GM19328 (cell line): ENCODE measurements around the gene DIO3.

Experiments used
- ATAC-seq: cut with Tn5 transposase; IDR thresholded peaks from one replicate; pipeline ENCODE4 v1.9.1; 2021; ENCODE audit warnings: mild to moderate bottlenecking, moderate library complexity; ENCODE audit not compliant: unreplicated experiment

Gene DIO3

GRCh38 chr14:101561145-101561896, at the start of gene DIO3:
TSS of gene DIO3 (plus strand) at chr14:101561495.
- ATAC-seq, result no peak

DNA sequence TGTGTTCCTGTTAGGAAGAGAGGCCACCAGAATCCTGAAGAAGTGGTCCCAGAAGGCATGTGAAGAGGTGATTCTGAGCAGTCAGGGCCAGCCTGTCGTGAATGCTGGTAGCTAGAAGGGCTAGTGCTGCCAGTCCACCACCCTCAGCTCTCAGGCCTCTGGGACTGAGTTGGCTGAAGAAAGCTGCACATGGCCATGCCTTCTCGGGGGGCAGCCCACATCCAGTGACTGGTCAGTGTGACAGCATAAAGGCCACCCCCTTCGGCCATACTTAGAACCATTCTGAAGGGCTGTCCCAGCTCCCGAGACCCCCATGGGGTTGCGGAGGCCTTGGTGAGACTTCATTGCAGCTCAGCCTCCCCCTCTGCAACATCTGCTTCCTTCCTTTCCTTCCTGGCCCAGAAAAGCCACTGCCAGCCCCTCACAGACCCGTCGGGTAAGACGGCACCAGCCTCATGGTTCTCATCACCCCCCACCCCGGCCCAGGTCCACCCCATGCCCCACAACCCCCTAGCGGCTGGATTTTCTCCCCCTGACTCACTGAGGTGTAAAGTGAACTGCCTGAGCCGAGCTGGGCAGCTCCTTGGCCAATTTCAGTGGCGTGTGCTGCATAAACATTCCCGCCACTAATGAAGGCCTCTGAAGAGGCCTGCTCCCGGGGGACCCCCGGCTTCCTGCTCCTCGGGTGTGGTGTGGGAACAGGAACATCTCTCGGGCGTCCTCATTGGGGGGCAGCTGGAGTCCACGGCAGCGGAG, 49.5 kb upstream of the DIO3 start:
- no peak for ATAC-seq

DNA sequence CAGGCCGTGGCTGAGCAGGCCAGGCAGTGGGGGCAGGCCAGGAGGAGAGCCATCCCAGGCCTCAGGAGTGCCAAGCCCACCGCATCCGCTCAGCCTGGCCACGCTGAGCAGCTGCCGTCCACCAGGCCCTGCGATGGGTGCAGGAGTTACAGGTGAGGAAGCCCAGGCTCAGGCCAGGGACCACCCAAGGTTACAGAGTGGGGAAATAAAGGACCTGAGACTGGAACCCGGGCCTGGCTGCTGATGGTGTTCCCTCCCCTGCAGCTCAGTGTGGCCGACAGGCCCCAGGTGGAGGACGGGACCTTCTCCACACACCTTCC, 49.0 kb upstream of the DIO3 start:
- ATAC-seq, result no peak

GRCh38 chr14:101514136-101514535, 47.2 kb upstream of the DIO3 start:
- no peak for ATAC-seq

GRCh38 chr14:101516401-101516800, 44.9 kb upstream of the DIO3 start:
- ATAC-seq, result no peak

DNA sequence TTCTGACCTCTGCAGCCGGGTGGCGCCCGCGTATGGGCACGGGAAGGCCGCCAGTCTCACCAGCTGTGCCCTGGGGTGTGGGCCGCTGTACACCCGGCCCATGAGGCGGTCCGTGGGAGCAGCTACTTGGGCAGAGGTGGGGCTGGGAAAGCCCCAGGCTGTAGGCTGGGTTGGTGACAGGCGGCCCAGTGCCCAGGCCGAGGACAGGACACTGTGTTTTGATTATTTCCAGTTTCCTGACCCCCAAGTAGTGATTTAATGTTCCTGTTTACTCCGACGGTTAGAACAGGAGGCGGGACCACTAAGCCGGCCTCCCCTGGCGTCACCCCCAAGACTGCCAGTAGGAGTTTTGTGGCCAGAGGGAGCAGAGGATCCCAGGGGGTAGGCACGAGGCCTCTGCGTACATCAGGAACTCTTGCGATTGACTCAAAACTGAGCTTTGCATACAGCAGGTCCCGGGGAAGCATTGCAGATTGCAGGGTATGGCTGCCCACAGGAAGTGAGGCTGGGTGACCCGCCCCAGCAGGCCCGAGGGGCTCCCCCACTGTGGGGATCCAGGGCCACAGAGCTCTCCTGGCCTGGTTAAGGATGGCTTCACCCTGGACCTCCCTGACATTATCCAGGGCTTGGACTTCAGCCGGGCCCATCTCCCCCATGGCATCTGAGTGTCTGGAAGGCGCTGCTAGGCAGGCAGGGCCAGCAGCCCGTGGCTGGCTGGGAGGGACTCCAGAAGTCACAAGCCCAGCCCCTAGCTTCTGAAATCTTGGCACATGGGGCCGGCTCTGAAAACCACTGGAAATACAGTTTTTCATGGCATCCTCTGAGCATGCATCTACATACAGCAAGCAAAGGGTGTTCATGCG, 42.5 kb upstream of the DIO3 start:
- no peak for ATAC-seq

GRCh38 chr14:101520621-101521472, 40.4 kb upstream of the DIO3 start:
- ATAC-seq, result no peak

DNA sequence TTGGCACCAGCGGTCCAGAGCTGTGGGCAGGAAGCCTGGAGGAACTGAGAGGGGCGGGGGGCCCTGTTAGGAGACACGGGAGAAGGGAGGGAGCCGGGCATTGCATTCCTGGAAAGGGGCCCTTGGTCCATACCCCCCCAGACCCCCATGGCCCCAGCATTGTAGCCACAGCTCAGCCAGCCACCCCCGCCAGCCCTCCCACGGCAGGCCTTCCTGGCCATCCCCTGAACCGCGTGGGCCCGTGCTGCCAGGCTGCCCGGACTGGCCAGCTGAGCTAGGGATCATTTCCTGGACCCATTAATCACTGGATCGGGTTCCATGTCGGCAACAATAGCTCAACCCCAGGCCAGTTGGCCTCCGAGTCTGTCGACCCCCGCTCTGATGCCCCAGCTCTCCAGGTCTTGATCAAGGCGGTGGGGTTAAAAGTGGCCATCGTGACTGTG, 39.8 kb upstream of the DIO3 start:
- ATAC-seq, result no peak

DNA sequence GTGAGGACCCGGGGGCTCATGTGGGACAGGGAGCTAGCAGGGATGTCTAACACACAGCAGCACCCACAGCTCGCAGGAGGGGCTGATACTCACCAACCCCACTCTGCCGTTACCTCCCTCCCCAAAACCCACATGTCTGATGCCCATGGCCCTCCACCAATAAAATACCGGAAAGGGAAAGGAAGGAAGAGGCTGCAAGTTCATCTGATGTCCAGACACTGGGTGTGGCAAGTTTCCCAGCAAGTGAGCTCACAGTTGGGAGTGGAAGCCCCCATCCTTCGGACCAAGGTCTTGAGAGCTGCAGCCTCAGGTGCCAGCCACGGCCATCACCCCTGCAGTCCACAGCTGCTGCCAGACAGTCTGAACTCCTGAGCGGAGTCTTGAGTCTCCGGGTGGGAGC, 39.3 kb upstream of the DIO3 start:
- ATAC-seq, result no peak

DNA sequence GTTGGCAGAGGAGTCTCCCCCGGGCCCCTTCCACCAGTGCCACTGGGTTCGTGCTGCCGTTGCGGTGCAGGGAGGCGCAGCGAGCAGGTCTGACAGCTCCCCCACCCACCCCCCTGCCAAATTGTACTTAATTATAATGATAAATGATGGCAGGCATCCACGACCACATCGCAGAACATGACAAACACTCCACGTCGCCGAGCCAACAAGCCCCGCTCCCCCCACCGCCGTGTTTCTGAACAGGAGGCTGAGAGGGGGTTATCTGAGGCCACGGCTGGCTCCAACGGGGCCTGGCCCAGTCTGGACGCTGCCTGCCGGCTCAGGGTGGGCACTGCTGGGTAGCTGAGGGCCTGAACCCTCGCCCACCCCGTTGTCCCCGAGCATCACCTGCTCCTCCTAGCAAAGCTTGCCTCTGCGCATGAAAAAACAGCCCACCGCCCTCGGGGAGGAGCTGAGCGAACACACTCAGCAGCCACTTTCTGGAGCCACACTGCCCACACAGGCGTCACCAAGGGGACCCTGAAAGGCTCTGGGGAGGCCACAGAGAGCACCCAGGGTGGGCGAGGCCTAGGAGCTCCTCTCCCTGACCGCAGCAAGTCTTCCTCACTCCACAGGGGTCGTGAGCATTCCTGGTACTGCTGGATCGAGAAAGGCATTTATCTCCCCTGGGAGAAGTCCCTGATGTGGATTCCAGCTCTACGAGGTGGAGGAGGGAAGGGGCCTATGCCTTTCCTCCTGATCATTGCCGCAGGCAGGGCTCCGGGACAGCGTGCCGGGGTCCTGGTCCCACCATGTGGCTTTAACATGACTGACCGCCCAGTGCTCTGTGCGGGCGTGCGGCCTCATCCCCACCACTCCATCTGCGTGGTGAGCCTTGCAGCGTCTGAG, 35.4 kb upstream of the DIO3 start:
- no peak for ATAC-seq

DNA sequence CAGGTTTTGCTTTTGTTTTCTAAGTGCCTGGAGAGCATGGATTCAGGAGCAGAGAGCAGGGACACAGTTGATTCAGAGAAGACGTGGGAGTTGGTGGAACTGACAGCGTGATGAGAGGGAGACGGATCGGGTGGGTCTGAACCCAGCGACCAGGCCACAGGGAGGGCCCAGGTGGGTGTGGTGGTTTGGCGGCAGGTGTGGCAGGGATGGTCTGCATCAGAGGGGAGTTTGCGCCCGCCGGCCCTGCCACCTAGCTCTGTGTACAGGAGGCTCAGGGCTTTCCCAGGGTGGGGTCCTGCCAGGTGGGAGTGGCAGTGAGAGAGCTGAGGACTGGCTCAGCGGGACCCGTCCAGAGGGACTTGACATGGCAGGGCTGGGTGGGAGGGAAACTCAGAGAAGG, 33.3 kb upstream of the DIO3 start:
- ATAC-seq, result no peak

GRCh38 chr14:101529079-101529478, 32.2 kb upstream of the DIO3 start:
- ATAC-seq, result no peak

GRCh38 chr14:101534198-101534597, 27.1 kb upstream of the DIO3 start:
- ATAC-seq, result no peak

GRCh38 chr14:101535232-101535631, 26.1 kb upstream of the DIO3 start:
- no peak for ATAC-seq

DNA sequence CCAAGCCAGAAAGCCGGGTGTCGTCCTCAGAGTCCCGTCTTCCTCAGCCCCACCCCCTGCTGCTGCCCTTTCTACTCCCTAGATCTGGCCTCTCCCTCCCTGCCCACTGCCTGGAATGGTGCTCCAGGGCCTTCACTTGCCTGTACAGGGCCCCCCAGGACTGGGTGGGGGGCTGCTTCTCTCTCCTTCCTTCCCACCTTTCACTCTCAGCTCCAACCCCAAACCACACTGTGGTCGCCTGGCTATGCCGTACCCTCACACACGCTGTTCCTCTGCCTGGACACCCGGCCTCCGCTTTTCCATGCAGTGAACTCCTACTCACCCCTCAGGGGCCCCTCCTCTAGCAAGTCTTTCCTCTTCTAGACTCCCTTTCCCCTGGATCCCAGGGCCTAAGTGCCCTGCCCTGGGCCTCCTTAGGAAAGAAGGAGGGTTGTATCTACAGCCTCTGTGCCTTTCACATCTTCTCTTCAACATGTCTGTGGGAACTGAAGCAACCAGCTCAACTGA, 25.5 kb upstream of the DIO3 start:
- ATAC-seq, result no peak

GRCh38 chr14:101537286-101537685, 24.0 kb upstream of the DIO3 start:
- ATAC-seq, result no peak

DNA sequence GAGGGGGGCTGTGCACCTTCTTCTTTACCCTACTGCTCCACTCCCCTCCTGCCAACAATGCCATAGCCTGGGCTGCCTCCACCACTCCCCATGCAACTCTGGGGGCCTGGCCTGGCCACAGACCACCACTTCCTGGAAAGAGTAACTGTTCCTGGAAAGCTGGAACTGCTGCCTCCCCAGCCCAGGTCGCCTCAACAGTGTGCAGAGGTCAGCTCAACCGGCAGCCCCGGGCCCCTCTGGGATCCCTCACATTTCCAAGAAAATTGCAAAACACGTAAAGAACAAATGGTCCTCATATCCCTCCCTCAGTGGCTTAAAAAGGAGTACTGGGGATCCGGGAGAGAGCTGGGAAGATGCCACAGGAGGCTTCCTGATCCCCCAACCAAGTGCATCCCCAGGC, 22.4 kb upstream of the DIO3 start:
- no peak for ATAC-seq

DNA sequence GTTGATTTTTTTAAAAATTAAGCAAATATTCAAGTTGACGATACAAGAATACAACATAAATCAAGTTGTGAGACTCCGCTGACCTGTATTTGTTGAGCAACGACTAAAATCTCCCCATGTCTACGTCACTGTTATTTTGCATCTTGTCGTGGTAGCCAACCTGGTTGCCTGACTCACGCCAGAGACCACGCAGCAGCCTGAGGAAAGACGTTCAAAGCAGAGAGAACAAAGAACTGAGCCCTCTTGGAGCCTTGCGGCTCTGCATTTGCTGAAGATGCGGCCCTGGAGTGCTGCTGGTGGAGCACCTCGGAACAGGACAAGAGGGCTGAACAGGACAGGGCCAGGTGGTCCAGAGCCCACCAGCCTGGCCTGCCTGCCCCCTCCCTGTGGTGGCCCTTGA, 21.4 kb upstream of the DIO3 start:
- no peak for ATAC-seq
